COLO668 (cell line): ENCODE measurements around the gene PRICKLE4.

Source experiments
- DNase-seq: peaks from one replicate; lab custom pipeline; 2025; ENCODE audit not compliant: unreplicated experiment; lab: John Stamatoyannopoulos, UW

Gene PRICKLE4

GRCh38 chr6:41780551-41781365 lies at the start of gene PRICKLE4:
Gene PRICKLE4, plus strand, starts transcription at chr6:41780782. Its CDS starts 2,692 bp downstream, at chr6:41783474.
- peak; percentile 18 for DNase-seq

GRCh38 chr6:41731561-41732086 lies 49.0 kb upstream of the PRICKLE4 start:
- no peak for DNase-seq

- no peak for DNase-seq
These were observed 48.4 kb upstream of the PRICKLE4 start for GRCh38 chr6:41732149-41732548.

GRCh38 chr6:41732591-41733359 lies 47.8 kb upstream of the PRICKLE4 start:
- peak; percentile 45 for DNase-seq

- DNase-seq = no peak
These were observed 47.2 kb upstream of the PRICKLE4 start for GRCh38 chr6:41733360-41733706.

- peak; percentile 90 for DNase-seq
These were observed 46.6 kb upstream of the PRICKLE4 start for GRCh38 chr6:41733707-41734665.

GRCh38 chr6:41734666-41735426 lies 45.7 kb upstream of the PRICKLE4 start:
- DNase-seq = peak; percentile 61

- DNase-seq = peak; percentile 87
These were observed 45.0 kb upstream of the PRICKLE4 start, which contains the start of gene TFEB for GRCh38 chr6:41735427-41736185. Gene TFEB, minus strand, starts transcription at chr6:41735608. Its CDS starts 44,395 bp downstream, at chr6:41691213.

- no peak for DNase-seq
These were observed 44.3 kb upstream of the PRICKLE4 start for GRCh38 chr6:41736186-41736733.

- no peak for DNase-seq
These were observed 43.6 kb upstream of the PRICKLE4 start for GRCh38 chr6:41736800-41737555.

GRCh38 chr6:41737591-41738130 lies 42.9 kb upstream of the PRICKLE4 start:
- DNase-seq = no peak

- DNase-seq = no peak
These were observed 41.5 kb upstream of the PRICKLE4 start for GRCh38 chr6:41739041-41739440.

GRCh38 chr6:41740366-41741162 lies 40.0 kb upstream of the PRICKLE4 start:
- DNase-seq = no peak

- DNase-seq = no peak
These were observed 38.7 kb upstream of the PRICKLE4 start for GRCh38 chr6:41741625-41742490.

GRCh38 chr6:41743406-41744235 lies 37.0 kb upstream of the PRICKLE4 start:
- DNase-seq = no peak
